GM21619 (cell line): ENCODE measurements around the gene WBP1L.
"Not testable (repeated sequence)": the region's sequence is repeated elsewhere in the genome, so short reads cannot be mapped to it uniquely, and the experiment has no call there.

Source experiments
- ATAC-seq: cut with Tn5 transposase; IDR thresholded peaks from one replicate; pipeline ENCODE4 v1.9.1; 2021; ENCODE audit not compliant: unreplicated experiment

WBP1L gene

GRCh38 chr10:102802920-102803534 is 59.3 kb downstream of the WBP1L start:
- no peak for ATAC-seq

DNA sequence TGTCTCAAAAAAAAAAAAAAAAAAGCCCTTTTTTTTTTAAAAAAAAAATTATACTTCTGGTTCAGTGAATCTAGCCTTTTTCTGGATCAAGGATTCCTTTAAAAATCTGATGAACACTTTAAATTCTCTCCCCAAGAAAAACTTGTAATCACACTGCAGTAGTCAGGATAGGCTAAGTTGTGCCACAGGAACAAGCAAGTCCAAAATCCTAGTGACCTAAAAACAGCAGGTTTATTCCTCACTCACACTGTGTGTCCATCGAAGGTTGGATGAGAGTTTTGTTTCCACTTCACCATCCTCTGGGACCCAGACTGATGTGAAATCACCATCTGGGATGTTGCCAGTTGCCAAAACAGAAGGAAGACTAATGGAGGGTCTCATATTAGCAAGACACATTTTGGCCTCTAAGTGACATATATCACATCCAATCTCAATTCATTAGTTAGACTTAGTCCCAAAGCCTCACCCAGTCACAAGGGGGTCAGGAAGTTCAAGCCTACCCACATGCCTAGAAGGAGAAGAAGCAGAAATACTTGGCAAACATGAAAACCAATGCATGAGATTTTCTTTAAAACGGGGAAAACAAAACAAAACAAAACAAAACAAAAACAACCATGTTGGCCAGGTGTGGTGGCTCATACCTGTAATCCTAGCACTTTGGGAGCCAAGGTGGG is 60.8 kb downstream of the WBP1L start:
- no peak for ATAC-seq

- no peak for ATAC-seq
Observed at GRCh38 chr10:102808380-102808779, 64.6 kb downstream of the WBP1L start.

- no peak for ATAC-seq
Observed at GRCh38 chr10:102811346-102811745, 67.6 kb downstream of the WBP1L start.

GRCh38 chr10:102812231-102812876 is 68.6 kb downstream of the WBP1L start:
- no peak for ATAC-seq

GRCh38 chr10:102813017-102813541 is 69.3 kb downstream of the WBP1L start:
- ATAC-seq, result no peak

DNA sequence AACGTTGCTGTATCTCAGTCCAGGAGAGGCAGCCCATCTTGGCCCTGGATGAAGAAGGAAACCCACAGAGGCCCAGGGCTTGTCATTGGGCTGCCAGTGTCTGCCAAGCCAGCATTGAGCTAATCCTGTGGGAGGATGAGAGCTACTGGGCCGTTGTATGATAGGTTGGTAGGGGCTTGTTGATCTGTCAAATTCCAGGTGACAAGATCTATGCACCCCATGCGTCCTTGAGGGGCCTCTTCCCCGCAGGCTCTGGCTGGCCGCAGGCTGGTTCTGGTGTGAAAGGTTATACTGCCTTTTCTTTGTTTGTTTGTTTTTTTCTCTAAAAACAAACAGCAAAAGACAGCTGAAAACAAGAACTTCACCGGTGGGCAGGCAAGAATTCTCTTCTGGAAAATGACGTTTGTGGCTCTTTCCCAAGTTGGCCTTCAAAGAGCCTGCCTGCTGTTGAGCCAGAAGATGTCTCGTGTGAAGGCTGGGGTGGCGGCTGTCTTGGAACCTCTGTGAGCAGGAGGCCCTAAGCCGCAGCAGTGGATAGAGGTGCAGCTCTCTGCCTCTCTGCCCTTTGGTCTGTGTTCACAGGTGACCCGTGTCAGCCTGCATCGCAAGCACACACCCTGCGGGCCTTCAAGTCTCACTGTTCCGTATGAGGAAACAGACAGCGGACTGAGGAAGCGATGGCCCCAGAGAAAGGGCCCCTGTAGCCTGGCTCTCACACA is 70.1 kb downstream of the WBP1L start:
- no peak for ATAC-seq

GRCh38 chr10:102814453-102814871 is 70.7 kb downstream of the WBP1L start:
- ATAC-seq, result no peak

- ATAC-seq, result no peak
Observed at GRCh38 chr10:102814873-102815661, 71.3 kb downstream of the WBP1L start.

- no peak for ATAC-seq
Observed at GRCh38 chr10:102815790-102816549, 72.2 kb downstream of the WBP1L start.

DNA sequence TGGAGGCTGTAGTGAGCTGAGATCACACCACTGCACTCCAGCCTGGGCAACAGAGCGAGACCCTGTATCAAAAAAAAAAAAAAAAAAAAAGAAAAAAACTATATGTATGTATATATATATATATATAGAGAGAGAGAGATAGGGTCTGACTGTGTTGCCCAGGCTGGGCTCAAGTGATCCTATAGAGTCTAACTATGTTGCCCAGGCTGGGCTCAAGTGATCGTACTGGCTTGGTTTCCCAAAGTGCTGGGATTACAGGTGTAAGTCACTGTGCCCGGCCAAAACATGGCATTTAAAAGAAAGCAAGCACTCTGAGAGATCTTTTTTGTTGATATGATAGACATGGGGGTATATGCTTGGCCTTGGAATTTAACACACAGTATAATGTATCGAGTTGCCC is 73.4 kb downstream of the WBP1L start:
- ATAC-seq, result no peak

DNA sequence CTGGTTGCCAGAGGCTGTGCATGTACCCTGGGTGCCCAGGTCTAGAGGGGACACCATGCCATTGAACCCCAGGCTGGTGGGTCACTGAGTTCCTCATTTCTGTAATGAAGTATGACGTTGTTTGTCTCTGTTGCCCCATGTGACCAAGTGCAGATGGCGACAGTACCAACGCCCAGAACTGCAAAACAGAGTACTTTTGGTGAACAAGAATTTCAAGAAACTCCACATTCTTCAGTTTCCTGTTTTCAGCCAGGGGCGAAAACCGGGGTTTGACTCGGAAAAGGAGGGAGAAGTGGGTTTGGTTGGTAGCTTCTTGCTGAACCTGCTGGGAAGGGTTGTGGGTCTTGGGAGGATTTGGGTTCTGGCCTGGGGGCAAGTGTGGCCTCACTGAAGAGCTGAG is 75.3 kb downstream of the WBP1L start:
- ATAC-seq, result no peak

DNA sequence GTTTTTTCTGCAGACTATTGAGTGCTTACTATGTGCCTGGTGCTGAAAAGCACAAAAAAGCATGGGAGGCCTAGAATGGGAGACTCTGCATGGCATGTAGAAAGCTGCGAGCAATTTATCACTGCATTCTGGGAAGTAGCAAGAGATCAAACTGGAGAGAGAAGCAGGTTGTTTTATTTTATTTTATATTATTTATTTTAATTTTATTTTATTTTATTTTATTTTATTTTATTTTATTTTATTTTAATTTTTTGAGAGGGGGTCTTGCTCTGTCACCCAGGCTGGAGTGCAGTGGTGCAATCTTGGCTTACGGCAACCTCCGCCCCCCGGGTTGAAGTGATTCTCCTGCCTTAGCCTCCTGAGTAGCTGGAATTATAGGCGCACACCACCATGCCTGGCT is 76.3 kb downstream of the WBP1L start:
- ATAC-seq, result not testable (repeated sequence)

GRCh38 chr10:102822222-102822621 is 78.5 kb downstream of the WBP1L start:
- no peak for ATAC-seq

DNA sequence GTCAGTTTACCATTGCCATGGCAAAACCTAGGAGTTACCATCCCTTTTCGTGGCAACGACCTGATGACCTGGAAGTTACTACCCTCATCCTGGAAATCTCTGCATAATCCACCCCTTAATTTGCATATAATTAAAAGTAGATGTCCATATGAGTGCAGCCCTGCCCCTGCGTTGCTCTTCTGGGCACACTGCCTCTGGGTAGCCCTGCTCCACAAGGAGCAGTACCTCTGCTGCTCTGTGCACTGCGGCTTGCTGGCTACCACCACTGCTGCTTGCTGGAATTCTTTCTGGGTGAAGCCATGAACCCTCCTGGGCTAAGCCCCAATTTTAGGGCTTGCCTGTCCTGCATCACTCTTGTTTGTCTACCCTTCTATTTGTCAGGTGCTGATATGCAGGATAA is 80.9 kb downstream of the WBP1L start:
- no peak for ATAC-seq

DNA sequence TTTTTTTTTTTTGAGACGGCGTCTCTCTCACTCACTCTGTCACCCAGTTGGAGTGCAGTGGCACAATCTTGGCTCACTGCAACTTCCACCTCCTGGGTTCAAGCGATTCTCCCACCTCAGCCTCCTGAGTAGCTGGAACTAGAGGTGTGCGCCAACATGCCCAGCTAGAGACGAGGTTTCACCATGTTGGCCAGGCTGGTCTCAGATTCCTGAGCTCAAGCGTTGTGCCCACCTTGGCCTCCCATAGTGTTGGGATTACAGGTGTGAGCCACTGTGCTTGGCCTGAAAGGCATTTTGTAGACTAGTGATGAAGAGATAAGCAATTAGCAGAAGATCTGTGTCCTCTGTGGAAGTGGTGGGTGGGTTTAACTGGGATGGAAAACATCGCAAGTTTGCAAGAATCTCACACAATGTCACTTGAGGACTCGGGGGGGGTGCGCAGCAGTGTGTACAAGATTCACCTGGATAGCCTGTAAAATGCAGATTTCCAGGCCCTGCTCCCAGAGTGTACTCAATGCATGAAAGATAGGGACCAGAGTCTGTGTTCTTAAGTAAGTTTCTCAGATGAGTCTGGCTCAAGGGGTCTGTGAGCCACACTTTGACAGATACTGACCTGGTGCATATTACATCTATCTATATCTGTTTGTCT is 82.5 kb downstream of the WBP1L start:
- no peak for ATAC-seq

DNA sequence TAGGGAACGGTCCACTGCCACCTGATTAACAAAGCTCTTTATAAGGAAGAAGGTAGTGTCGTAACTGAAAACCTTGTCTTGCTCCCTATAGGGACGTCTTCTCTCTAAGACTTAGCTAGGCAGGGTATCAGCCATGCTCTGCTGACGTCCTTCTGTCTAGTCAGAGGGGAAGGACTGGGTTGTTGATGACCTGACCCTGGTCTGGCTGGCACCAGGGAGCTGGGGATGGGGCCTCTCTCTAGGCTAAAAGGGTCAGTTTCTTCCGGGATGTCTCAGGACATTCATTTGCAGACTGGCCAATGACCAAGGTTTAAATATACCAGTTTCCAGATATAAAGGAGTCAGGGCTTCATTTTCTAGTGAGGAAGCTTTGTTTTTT is 83.8 kb downstream of the WBP1L start:
- ATAC-seq, result no peak

DNA sequence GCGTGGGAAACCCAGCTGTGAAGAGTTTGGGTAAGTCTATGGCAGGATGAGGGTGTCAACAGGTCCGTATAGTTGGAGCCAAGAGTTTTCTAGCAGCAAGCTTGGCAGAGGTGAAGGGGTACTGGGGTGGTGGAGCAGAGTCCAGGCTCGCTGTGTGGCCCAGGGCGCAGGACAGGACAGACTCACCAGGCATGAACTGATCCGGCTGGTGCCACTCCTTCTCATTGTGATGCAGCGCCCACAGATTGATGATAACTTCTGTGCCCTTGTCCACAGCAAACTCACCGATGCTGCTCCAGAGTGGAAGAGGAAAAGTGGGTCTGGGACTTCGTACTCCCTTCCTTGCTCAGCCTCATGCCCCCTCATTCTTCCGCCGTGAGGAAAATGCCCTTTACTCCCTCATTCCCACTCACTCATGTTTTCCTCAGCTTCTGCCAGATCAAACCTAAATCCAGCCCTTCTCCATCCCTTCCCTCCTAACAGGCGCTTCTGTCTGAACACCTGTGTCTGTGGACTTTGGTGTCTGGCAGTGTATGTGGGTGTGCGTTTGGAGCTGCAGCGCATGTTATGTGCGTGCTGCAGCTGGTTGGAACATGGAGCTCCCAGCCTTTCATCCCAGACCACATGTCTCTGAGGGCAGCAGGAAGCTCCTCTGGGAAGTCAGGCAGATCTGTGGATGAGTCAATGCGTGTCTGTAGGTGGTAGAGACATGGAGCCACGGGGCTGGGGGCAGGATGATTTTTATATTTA is 87.7 kb downstream of the WBP1L start:
- ATAC-seq, result no peak

DNA sequence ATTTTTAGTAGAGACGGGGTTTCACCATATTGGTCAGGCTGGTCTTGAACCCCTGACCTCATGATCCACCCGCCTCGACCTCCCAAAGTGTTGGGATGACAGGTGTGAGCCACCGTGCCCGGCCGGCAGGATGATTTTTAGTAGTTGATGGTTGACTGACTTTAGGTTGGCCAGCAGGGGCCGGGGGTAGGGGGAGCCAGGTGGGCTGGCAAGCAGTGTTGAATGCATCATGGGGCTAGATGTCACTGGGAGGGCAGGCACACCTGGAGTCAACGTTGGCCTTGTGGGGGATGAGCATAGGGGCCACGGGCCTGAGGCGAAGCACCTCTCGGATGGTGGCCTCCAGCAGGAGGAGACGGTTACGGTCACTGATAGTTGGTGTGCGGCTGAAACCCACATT is 88.5 kb downstream of the WBP1L start:
- ATAC-seq, result no peak
